GM12878 (cell line): ENCODE measurements around the gene SMAD2. TPM values are rescaled to one million over a fixed set of nuclear protein-coding genes. Genes with fewer than 3 reads are reported as not detected.

Experiments
- ATAC-seq: fragments of 200-7000 bp; cut with Tn5 transposase; 3 replicates; pipeline ENCODE4 v1.9.1; 2020; ENCODE audit warnings: mild to moderate bottlenecking, moderate library complexity
- BruUV-seq: library from RNA; stranded (reverse); fragments of 400-500 nt; replicated peaks from 2 replicates; lab custom pipeline; 2021; lab: Mats Ljungman, UMichigan
- CTCF ChIA-PET: fragments of 300-600 bp; sonication (Branson Sonifier 250); formaldehyde crosslinking; extraction: SDS; loops from one replicate; lab custom pipeline; 2021; ENCODE audit warnings: inconsistent platforms; lab: Yijun Ruan, JAX
- POLR2A ChIA-PET: fragments of 350-600 bp; formaldehyde crosslinking; extraction: SDS; loops from one replicate; lab custom pipeline; 2021; ENCODE audit warnings: inconsistent platforms; lab: Charles Lee
- RAD21 ChIA-PET: fragments of 300-600 bp; sonication (Branson Sonifier 250); formaldehyde crosslinking; loops from one replicate; lab custom pipeline; 2023; ENCODE audit warnings: antibody characterized with exemption; ENCODE audit not compliant: unreplicated experiment; lab: Charles Lee
- SMC1A ChIA-PET: fragments of 300-600 bp; sonication (Branson Sonifier 250); formaldehyde crosslinking; loops from one replicate; lab custom pipeline; 2023; ENCODE audit not compliant: unreplicated experiment, uncharacterized antibody; lab: Charles Lee
- DNase-seq: peaks from one replicate; pipeline ENCODE4 v3.0.0-alpha.2; 2011; ENCODE audit warnings: low read depth, low spot score
- FAIRE-seq: peaks from 3 replicates; lab custom pipeline; 2011; peaks lifted over from hg19 to GRCh38; lab: Jason Lieb, UNC
- H2AFZ ChIP-seq: 2 replicates; pipeline ENCODE4 v1.6.0; 2011; ENCODE audit warnings: low read depth, low read length, control low read depth; ENCODE audit not compliant: control insufficient read depth
- H3K27ac ChIP-seq: 2 replicates; pipeline ENCODE4 v1.5.1; 2011; ENCODE audit warnings: control low read depth; ENCODE audit not compliant: control insufficient read depth, insufficient read depth
- H3K27me3 ChIP-seq, 2 experiments: replicated peaks in 1 of 2; 2 replicates each; pipeline versions ENCODE4 v1.6.0 to v1.6.1; 2011; ENCODE audit warnings: low read length in 1 of 2; ENCODE audit not compliant: control insufficient read depth in 2 of 2, insufficient read depth in 2 of 2
- H3K36me3 ChIP-seq, 2 experiments: 2 replicates each; pipeline ENCODE4 v1.5.1; 2011; ENCODE audit warnings: low read length in 1 of 2; ENCODE audit not compliant: control insufficient read depth in 2 of 2, insufficient read depth in 2 of 2
- H3K4me1 ChIP-seq: 2 replicates; pipeline ENCODE4 v1.6.1; 2011; ENCODE audit warnings: mild to moderate bottlenecking, low read length, moderate library complexity, mixed read lengths; ENCODE audit not compliant: control insufficient read depth, insufficient read depth
- H3K4me2 ChIP-seq: 2 replicates; pipeline ENCODE4 v1.6.0; 2011; ENCODE audit warnings: control low read depth; ENCODE audit not compliant: control insufficient read depth, insufficient read depth
- H3K4me3 ChIP-seq: fragments of 200-600 bp; sonication (generic); 2 replicates; pipeline ENCODE4 v1.5.1; 2016
- H3K79me2 ChIP-seq: 2 replicates; pipeline ENCODE4 v1.6.0; 2011; ENCODE audit warnings: low read length; ENCODE audit not compliant: control insufficient read depth, insufficient read depth
- H3K9ac ChIP-seq: 2 replicates; pipeline ENCODE4 v1.8.0; 2011; ENCODE audit warnings: low read length, control low read depth, mixed read lengths; ENCODE audit not compliant: control insufficient read depth, insufficient read depth
- H3K9me3 ChIP-seq: replicated peaks from 3 replicates; pipeline ENCODE4 v1.5.1; 2011; ENCODE audit warnings: mild to moderate bottlenecking, low read length; ENCODE audit not compliant: control insufficient read depth, insufficient read depth
- H4K20me1 ChIP-seq: 2 replicates; pipeline ENCODE4 v1.6.0; 2011; ENCODE audit not compliant: control insufficient read depth, insufficient read depth
- DPF2 ChIP-seq: fragments of 450-650 bp; IDR thresholded peaks from 2 replicates; pipeline ENCODE4 v1.6.1; 2017; ENCODE audit warnings: mild to moderate bottlenecking
- ELK1 ChIP-seq: IDR thresholded peaks from 2 replicates; pipeline ENCODE4 v1.6.1; 2012; ENCODE audit warnings: low read depth, low read length, improper control_type of control experiment
- IKZF1 ChIP-seq: fragments of 450-650 bp; conservative IDR thresholded peaks from 2 replicates; pipeline ENCODE4 v1.6.1; 2017; ENCODE audit warnings: antibody characterized with exemption, mild to moderate bottlenecking
- MXI1 ChIP-seq: fragments of 150-350 bp; IDR thresholded peaks from 2 replicates; pipeline ENCODE4 v1.6.1; 2011; ENCODE audit warnings: low read depth, mild to moderate bottlenecking, inconsistent platforms, low read length, improper control_type of control experiment
- PAX5 ChIP-seq: IDR thresholded peaks from 2 replicates; pipeline ENCODE4 v1.6.1; 2011; ENCODE audit warnings: low read depth, low read length, borderline replicate concordance
- RAD51 ChIP-seq: fragments of 450-650 bp; IDR thresholded peaks from 2 replicates; pipeline ENCODE4 v1.6.1; 2016; ENCODE audit warnings: moderate library complexity, mild to moderate bottlenecking, inconsistent platforms
- RELB ChIP-seq: fragments of 450-650 bp; IDR thresholded peaks from 2 replicates; pipeline ENCODE4 v1.6.1; 2017; ENCODE audit warnings: low read depth, mild to moderate bottlenecking, moderate library complexity
- RUNX3 ChIP-seq: IDR thresholded peaks from 2 replicates; pipeline ENCODE4 v1.6.1; 2012; ENCODE audit warnings: low read length, inconsistent platforms
- SIX5 ChIP-seq: IDR thresholded peaks from 2 replicates; pipeline ENCODE4 v1.6.1; 2011; ENCODE audit warnings: mild to moderate bottlenecking, low read depth, low read length, moderate library complexity; ENCODE audit not compliant: severe bottlenecking
- SKIL ChIP-seq: fragments of 450-650 bp; IDR thresholded peaks from 2 replicates; pipeline ENCODE4 v1.6.1; 2017; ENCODE audit warnings: mild to moderate bottlenecking, low read depth, inconsistent platforms; ENCODE audit not compliant: poor library complexity, severe bottlenecking
- SPI1 ChIP-seq: IDR thresholded peaks from 2 replicates; pipeline ENCODE4 v1.6.1; 2011; ENCODE audit warnings: low read depth, mild to moderate bottlenecking, low read length, moderate library complexity, borderline replicate concordance; ENCODE audit not compliant: insufficient read depth
- USF2 ChIP-seq: IDR thresholded peaks from 2 replicates; pipeline ENCODE4 v1.6.1; 2011; ENCODE audit warnings: low read depth, low read length, improper control_type of control experiment, borderline replicate concordance
- ZSCAN29 ChIP-seq: fragments of 450-650 bp; IDR thresholded peaks from 2 replicates; pipeline ENCODE4 v1.6.1; 2017; ENCODE audit warnings: mild to moderate bottlenecking, moderate library complexity
- WGBS: methylation state at CpG from one replicate; pipeline ENCODE4 v1.1.6; 2016; ENCODE audit warnings: low lambda C conversion rate; ENCODE audit not compliant: insufficient replicate concordance, insufficient coverage; ENCODE audit errors: missing lambda C conversion rate; 5-methylcytosine and 5-hydroxymethylcytosine counted together
- in situ Hi-C: fragments of 300-500 bp; cut with MboI; formaldehyde crosslinking; loops from 9 replicates; pipeline ENCODE4 v1.14.3; 2018; ENCODE audit warnings: mixed read lengths
- intact Hi-C: fragments of 100-400 bp; cut with micrococcal nuclease; formaldehyde crosslinking; loops from one replicate; pipeline ENCODE4 v1.14.2; 2022; ENCODE audit not compliant: unreplicated experiment
- polyA plus RNA-seq, 11 experiments: library from polyadenylated mRNA; depleted of rRNA in 4 of 11; unstranded in 6 of 11; stranded (reverse) in 5 of 11; fragments of >200 nt; fragmentation: Nextera tagmentation in 4 of 11; fragmentation: Illumina TruSeq in 1 of 11; extraction: Ambion mirVana in 4 of 11; extraction: Trizol in 1 of 11; gene quantifications; 1 replicate in 1 of 11; 2 replicates in 10 of 11; pipeline versions ENCODE4 v1.2.1 to v1.2.3, GENCODE V29; 2011 to 2016; ENCODE audit warnings: inconsistent platforms in 2 of 11, missing spikeins in 2 of 11, low read depth in 1 of 11
- total RNA-seq, 4 experiments: library from RNA; depleted of rRNA in 3 of 4; stranded (reverse); fragments of >200 nt in 3 of 4; fragmentation: Illumina TruSeq in 1 of 4; extraction: Trizol in 1 of 4; gene quantifications; 2 replicates each; pipeline versions ENCODE4 v1.2.1 to v1.2.3, GENCODE V29; 2013 to 2021
- TF ChIP-seq, protein P1 (sequence below): fragments of 450-650 bp; IDR thresholded peaks from 2 replicates; pipeline ENCODE4 v1.6.1; 2016; ENCODE audit warnings: mild to moderate bottlenecking

SMAD2 gene
- total and polyA plus RNA-seq, 10 of the 15 experiments (the other 5 are each of a cell fraction or from before 2014, with no cell fraction given), result 28.8 to 111 (median 65.8) TPM

DNA sequence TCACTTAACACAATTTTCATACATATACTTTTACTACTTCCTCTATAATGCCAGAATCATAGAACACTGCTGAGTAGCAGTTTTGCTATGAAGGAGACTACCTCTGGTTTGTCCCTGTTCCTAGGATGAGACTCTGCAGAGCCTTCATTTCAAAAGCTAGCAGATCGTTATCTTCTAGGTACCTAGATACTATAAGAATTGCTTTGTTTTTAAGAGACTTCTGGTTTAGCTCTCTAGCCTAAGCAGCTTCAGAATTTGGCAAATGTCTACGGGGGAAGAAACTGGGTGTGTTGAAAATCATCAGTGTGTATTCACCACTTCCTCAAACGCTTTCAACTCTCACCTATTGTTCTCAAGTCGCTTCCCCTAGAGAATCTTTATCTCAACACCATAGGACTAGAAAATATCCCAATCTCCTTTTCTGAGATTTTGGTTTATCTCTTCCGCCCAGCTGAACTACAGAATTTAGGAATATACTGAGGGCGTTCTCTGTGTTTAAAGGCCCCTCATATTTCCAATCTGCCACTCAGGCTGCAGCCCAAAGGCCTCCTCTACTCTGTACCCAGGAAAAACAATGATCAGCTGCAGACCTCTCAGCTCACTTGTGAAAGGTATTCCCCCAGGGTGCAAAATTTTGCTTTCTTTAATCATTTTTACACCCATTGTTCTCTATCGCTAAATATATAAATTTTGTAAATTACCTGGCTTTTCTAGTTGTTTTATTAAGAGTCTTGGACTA lies 28.7 kb downstream of the SMAD2 start:
- Histone ChIP-seq H3K27ac (peak overlapping the region; percentile 77), H2AFZ (peak overlapping the region; percentile 48; the same call in 1 of the 2 replicates), H3K9ac (peak overlapping the region; percentile 48; the same call in 1 of the 2 replicates), H3K4me1 (peaks cover 14% of the 10 kb centered on the region; the same call in 1 of the 2 replicates), H3K27me3 (no peaks in the 10 kb centered on the region; a peak in 1 of 4 replicates), H3K9me3 (peaks cover 11% of the 10 kb centered on the region), H4K20me1 (no peaks in the 10 kb centered on the region), H3K79me2 (peaks cover 86% of the 10 kb centered on the region), H3K4me3 (peak overlapping the region; percentile 36), H3K36me3 (no peaks in the 10 kb centered on the region; a peak in 1 of 4 replicates), H3K4me2 (peak overlapping the region; percentile 86)
- SMC1A ChIA-PET, result interaction anchor here (0.6 to 2.3 kb wide), 9 partner anchors 9 to 54 kb away, joined by 3 to 18 read pairs (median 4); partner anchors contain the start of gene SMAD2
- intact Hi-C loops, result loop anchor here (2.0 kb wide), 1 partner anchor 25 kb away; no protein-coding TSS in a partner anchor
- CTCF ChIA-PET, result interaction anchor here (0.8 to 1.4 kb wide), 3 partner anchors 8 to 13 kb away, joined by 5 to 6 read pairs (median 5); no protein-coding TSS in a partner anchor
- POLR2A ChIA-PET, result interaction anchor here (0.8 to 1.9 kb wide), 5 partner anchors 9 to 29 kb away, joined by 3 to 11 read pairs (median 4); no protein-coding TSS in a partner anchor
- in situ Hi-C loops, result no loop called here
- RAD21 ChIA-PET, result interaction anchor here (1.1 to 1.7 kb wide), 7 partner anchors 12 to 28 kb away, joined by 3 to 7 read pairs (median 5); no protein-coding TSS in a partner anchor
- DNase-seq (peak; percentile 61), ATAC-seq (peak; percentile 98), FAIRE-seq (peak; percentile 92)
- WGBS, result 4% methylated on average over 7 of the region's 7 CpGs
- no TSS peak for BruUV-seq
- TF ChIP-seq USF2 (no peak), SPI1 (peak; percentile 92), IKZF1 (peak; percentile 44), ZSCAN29 (peak; percentile 62; the same call in 1 of the 2 replicates), RUNX3 (peak; percentile 52), RELB (0 out of 2 replicates have a peak, but pooled peaks have one; percentile 47), SIX5 (no peak), DPF2 (peak; percentile 41; the same call in 1 of the 2 replicates), PAX5 (no peak), ELK1 (no peak), SKIL (peak; percentile 51), MXI1 (peak; percentile 42; the same call in 1 of the 2 replicates), RAD51 (0 out of 2 replicates have a peak, but pooled peaks have one; percentile 7)
- TF ChIP-seq, protein P1, sequence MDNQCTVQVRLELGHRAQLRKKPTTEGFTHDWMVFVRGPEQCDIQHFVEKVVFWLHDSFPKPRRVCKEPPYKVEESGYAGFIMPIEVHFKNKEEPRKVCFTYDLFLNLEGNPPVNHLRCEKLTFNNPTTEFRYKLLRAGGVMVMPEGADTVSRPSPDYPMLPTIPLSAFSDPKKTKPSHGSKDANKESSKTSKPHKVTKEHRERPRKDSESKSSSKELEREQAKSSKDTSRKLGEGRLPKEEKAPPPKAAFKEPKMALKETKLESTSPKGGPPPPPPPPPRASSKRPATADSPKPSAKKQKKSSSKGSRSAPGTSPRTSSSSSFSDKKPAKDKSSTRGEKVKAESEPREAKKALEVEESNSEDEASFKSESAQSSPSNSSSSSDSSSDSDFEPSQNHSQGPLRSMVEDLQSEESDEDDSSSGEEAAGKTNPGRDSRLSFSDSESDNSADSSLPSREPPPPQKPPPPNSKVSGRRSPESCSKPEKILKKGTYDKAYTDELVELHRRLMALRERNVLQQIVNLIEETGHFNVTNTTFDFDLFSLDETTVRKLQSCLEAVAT, result 0 out of 2 replicates have a peak, but pooled peaks have one; percentile 21
